Activated CD8-positive, alpha-beta memory T cell treated with anti-CD3 and anti-CD28 coated beads, Interleukin-2, amount 50 U/mL, for 4 hours (primary cell): ENCODE data around the gene GFRA1.
"Not testable (repeated sequence)": the region's sequence is repeated elsewhere in the genome, so short reads cannot be mapped to it uniquely, and the experiment has no call there.

ENCODE experiments used
- DNase-seq: peaks from one replicate; pipeline ENCODE4 v3.0.0-alpha.2; 2020

GFRA1 gene

DNA sequence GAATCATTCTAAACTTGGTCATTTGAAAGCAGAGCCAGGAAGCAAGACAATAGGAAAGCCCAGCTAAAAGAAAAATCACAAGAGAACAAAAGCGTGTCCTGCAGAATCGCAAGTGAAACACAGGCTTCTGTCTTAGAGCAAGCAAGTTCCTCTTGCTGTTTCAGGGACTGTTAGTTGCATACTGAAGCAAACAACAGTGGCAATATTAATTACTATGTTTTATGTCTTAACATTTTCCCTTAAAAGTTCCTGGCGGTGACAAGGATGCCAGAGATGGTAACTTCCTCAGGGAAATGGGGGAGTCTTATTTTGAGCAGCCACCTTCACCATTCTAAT is 217.1 kb downstream of the GFRA1 start:
- no peak for DNase-seq

DNA sequence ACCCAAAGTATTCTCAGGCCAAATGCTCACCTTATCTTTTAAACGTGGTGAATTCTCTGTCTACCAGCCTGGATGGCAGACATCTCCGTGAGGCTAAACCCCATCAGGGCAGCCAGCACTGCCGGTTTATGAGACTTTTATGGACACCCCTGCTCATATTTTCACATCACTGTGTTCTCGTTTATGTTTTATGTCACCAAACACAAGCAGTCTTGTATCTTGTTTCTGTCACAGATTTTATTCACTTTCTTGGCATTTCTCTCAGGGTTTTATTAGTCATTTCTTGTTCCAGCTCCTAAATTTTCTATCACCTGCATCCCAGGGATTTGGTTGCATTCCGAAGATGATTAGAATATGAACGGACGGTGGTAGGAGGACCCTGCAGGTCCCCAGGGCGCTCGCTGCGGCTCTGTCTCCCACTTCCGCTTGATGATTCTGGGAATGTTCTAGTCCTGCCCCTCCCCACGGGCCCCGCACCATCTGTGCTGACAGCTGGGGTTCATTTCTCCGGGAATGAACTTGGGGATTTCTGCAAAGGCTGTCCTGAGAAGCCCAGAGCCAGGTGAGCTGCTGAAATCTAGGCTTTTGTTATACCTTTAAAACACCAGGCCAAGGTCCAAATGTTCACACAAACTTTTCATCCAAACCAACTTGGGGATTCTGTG is 217.6 kb downstream of the GFRA1 start:
- DNase-seq: no peak

DNA sequence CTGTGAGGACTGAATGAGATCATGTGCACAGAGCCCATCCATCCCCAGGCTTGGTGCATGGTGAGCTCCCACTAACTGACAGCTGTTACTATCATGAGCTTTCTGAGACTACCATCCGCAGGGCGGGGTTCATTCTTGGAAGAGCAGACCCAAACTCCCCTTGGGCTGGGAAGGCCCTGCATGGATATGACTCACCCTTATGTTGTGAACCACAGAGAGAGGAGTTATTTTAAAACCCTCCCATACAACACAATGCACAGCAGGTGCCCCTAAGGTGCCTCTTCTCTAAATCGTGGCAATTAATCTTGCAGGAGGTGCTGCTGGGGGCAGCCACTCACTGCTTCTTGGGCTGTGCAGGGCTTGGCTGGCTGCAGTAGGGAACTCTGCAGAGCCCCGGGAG is 219.1 kb downstream of the GFRA1 start:
- DNase-seq: no peak

DNA sequence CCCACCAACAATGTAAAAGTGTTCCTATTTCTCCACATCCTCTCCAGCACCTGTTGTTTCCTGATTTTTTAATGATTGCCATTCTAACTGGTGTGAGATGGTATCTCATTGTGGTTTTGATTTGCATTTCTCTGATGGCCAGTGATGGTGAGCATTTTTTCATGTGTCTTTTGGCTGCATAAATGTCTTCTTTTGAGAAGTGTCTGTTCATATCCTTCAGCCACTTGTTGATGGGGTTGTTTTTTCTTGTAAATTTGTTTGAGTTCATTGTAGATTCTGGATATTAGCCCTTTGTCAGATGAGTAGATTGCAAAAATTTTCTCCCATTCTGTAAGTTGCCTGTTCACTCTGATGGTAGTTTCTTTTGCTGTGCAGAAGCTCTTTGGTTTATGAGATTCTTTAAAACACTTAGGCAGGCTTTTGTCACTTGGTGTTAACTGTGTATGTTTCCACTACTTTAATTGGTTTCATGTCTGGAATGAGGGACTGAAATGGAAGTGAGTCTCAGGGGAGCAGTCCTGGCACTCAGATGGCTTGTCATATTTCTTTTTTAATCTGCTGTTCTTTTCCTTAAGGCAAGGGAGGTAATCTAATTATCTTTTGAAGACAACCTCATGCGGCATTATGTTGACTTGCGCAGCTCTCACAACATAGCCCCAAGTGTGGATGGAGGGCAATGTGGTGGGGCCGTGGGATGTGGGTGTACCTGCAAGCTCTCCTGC is 219.8 kb downstream of the GFRA1 start:
- not testable (repeated sequence) for DNase-seq

DNA sequence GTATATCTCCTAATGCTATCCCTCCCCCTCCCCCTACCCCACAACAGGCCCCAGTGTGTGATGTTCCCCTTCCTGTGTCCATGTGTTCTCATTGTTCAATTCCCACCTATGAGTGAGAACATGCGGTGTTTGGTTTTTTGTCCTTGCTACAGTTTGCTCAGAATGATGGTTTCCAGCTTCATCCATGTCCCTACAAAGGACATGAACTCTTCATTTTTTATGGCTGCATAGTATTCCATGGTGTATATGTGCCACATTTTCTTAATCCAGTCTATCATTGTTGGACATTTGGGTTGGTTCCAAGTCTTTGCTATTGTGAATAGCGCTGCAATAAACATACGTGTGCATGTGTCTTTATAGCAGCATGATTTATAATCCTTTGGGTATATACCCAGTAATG is 220.5 kb downstream of the GFRA1 start:
- not testable (repeated sequence) for DNase-seq

DNA sequence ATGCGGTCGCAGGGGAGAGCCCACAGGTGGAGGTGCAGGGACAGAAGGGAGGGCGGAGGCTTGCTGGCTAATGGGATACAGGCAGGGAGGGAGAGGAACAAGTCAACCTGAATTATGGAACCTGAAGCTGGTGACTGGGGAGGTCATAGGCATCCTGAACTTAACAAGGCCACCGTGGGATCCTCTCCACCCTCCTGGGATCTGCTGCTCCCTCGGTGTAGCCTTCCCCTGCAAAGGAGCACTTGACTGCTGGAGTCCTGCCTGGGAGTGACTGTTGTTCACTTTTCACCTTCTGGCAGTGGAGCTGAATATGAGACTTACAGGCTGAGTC is 223.1 kb downstream of the GFRA1 start:
- DNase-seq: no peak

DNA sequence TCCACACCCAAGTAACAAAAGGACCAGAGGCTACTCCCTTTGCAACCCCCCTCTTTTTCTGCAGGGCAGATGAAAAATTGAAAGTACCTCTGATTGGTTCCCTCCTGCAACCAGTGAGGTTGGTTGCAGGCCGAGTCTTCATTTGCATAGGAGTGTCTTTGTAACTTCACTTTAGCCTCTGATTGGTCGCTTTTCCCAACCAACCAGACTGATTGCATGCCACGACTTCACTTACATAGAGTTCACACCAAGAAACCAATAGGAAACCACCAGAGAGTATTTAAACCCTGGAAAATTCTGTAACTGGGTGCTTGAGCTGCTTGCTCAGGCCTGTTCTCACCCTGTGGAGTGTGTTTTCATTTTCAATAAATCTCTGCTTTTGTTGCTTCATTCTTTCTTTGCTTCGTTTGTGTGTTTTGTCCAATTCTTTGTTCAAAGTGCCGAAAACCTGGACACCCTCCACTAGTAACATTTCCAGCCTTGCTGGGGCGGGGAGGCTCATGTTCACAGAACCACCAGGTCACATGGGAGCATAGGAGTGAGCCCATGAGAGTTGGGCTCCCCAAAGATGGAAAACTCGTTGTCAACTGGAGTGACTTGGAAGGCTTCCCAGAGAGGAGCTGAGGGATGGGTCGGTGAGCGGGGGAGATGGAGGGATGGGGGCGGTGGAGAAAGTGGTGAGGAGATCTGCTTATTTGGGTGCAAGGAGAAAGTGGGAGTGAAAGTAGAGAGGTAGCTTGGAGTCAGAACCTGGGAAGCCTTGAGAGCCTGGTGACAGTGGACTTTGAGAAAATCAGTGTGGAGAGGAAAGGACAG is 223.6 kb downstream of the GFRA1 start:
- no peak for DNase-seq

DNA sequence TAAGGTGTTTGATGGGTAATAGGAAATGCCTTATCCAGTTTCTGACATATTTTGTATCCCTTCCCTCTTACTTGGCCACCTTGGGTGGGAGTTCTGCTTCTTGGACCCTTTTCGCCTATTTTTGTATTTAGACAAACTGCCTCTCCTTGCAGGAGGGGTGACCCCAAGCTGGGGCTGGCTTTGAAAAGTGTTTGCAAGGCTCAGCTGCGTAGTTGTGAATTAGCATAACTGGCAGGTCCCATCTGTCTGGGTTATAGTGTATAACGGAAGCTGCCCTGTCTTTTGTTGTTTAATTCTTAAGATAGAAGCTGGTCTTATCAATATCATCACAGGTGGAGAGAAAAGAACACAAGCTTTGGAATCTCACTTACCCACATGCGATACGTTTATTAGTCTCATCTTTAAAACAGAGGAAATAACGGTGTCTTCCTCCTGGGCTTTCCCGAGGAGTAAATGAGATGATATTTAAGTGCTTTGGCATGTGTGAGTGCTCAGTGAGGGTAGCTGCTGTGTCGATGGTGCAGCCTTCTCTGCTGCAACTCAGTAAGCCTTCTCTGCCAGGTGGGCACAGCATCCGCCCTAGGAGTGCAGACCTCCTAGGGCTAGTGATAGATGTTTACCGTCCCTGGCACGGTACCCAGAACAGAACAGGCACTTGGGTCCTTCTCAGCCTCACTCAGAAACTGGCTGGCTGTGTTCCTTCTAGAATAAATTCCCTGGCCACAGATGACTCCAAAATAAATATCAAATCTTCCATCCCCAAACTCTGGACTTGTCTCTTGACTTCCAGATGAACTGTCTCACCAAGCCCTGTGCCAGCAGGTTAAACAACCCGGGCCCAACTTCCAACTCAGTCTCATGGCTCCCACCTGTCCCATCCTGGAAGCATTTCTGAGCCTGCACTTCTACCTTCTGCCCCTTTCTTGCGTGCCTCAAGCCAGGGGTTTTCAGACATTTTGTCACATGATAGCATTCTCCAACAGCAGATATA is 227.3 kb downstream of the GFRA1 start:
- no peak for DNase-seq

DNA sequence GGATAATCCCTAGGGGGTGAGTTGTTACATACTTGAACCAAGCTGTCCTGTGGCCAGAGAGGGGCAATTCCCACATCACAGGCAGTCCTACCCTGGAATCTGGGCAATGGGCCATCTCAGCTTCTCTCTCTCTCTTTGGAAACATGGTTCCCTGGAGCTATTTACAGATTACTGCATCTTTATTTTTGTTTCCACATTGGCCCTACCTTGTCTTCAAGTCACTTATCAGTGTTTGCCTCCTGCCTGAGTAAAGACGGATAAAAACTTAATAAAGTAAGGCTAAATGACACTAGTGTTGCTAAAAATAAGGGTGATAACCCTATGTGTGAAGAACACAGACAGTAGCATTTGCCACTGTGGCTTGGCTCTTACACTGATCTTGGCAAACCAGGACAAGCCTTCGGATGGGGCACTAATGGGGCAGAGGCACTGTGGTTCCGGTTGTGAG is 228.2 kb downstream of the GFRA1 start:
- no peak for DNase-seq

DNA sequence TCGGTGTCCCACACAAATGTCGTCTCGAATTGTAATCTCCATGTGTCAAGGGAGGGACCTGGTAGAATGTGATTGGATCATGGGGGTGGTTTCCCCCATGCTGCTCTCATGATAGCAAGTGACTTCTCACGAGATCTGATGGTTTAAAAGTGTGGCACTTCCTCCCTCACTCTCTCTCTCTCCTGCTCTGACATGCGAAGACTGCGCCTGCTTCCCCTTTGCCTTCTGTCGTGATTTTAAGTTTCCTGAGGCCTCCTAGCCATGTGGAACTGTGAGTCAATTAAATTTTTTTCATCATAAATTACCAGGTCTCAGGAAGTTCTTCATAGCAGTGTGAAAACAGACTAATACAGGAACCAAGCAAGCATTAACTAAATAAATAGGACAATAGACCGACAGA is 229.1 kb downstream of the GFRA1 start:
- no peak for DNase-seq

DNA sequence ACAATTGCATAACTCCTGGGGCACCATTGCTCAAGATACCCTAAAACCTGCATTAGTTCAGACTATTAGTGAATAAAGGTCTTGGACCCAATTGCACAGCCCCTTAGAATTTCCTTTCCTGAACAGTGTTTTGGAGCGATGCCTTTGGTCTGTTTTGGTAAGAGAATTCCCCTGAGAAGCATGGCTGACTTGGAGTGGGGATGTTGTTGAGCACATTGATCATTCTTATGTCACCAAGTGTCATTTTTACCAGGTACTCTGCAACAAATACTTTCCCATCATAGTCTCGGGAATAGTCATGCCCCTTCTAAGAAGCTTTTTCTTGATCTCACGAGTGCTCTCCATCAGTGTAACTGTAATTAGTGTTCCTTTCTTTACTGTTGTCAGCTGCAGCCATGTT is 229.7 kb downstream of the GFRA1 start:
- DNase-seq: no peak

DNA sequence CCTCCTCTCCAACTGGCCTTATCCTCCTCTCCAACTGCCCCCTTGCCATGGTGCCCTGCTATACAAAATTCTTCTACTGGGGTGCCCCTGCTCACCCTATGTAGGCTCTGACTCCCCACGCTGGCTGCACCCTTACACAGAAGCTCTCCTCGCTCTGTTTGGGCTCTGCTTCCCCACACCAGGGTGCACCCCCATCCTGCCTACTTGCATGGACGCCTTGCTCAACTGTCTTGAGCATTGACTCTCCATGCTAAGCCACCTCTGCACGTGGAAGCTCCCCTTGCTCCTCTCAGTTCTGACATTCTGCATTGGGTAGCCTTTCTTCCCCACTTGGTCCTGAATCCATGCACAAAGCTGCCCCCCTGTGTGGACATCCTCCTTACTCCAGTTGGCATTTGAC is 231.1 kb downstream of the GFRA1 start:
- DNase-seq: no peak

DNA sequence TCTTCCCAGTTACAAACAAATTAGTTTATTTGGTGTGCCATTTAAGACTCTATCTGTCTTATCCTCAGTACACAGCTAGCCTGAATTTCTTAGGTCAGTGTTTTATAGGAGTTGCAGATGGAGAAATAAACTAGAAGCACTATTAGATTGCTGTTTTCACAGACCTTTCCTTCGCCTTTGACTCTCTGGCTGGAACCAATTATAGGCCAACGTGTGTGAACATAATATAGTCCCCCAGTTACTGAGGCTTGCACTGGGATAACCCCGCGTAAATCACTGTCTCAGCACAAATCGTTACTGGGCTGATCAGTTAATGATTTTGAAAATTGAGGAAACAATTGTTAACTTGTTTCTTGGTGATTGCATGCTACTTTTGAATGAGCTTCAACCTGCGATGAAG is 233.4 kb downstream of the GFRA1 start:
- no peak for DNase-seq

DNA sequence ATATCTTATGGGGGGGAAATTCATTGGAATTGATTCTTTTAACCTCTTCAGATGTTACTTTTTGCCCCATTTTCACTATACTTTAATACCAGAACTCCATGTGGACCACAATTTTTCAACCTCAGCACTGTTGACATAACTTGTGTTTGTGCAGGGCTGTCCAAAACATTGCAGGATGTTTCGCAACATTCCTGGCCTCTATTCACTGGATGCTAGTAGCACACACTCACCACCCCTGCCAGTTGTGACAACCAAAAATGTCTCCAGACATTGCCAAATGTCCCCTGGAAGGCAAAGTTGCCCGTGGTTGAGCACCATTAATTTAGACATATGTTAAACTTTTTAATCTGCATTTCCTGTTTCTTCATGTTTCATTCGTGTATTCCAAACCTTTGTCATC is 234.7 kb downstream of the GFRA1 start:
- DNase-seq: no peak

DNA sequence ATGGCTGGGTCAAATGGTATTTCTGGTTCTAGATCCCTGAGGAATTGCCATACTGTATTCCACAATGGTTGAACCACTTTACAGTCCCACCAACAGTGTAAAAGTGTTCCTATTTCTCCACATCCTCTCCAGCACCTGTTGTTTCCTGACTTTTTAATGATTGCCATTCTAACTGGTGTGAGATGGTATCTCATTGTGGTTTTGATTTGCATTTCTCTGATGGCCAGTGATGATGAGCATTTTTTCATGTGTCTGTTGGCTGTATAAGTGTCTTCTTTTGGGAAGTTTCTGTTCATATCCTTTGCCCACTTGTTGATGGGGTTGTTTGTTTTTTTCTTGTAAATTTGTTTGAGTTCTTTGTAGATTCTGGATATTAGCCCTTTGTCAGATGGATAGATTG is 237.6 kb downstream of the GFRA1 start:
- DNase-seq: not testable (repeated sequence)

DNA sequence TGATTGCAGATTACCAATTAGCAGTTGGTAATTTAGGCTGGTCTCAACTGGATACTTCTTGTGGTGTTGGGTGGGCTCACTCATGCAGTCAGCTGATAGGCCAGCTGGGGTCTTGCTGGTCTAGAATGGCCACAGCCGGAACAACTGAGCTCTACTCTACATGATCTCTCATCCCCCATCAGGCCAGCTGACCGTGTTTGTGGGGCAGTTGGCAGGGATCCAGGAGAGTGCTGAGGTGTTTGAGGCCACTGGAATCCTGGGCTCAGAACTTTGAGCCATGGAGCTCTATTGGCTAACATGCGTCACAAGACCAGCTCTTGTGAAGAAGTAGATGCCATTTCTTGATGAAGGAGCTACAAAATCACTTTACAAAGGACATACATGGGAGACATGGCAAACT is 242.4 kb downstream of the GFRA1 start:
- no peak for DNase-seq

DNA sequence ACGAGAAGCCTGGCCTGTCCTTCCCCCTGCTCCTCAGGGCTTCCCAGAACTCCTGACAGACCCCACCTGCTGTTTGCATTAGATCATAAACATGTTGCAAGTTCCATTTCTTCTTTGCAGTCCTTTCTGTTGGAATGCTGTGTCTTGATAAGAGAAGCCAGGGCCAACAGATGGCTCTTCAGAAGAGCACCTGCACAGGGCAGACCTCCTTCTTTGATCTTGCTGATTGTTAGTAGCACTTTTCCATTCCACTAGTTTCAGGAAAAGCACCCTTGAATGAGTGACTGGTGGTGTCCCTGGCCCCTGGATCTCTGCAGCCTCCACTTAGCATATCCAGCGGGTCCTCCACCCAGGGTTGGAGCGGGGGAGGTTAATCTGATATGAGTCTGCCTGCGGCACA is 243.2 kb downstream of the GFRA1 start:
- DNase-seq: no peak

DNA sequence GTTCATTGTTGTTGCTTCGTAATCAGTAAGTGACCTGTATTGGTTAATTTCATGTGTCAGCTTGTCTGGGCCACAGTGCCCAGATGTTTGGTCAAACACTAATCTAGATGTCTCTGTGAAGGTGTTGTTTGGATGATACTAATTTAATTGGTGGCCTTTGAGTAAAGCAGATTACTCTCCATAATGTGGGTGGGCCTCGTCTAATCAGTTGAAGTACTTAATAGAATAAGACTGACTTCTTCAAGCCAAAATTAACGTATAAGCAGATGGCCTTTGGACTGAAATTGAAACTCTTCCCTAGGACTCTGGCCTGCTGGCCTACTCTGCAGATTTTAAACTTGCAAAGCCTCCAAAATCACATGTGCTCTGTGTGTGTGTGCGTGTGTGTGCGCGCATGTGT is 245.7 kb downstream of the GFRA1 start:
- DNase-seq: no peak

DNA sequence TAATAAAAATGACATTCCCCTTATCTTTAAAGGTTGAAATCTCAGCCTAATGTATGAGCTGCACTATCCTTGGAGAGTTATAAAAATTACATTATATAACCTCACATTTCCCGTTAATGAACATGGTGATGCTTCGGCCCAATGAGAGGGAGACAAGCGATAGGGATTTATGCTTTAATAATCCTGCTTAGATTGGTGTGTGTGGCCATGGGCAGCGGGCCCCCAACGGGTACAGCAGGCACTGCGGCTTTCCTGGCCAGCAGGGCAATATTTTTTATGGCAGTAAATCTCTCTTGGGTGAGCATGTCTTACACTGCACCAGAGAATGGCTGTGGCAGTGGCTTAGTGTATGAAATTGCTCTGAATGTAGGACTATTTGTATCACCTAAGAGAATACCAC is 246.3 kb downstream of the GFRA1 start:
- DNase-seq: no peak

DNA sequence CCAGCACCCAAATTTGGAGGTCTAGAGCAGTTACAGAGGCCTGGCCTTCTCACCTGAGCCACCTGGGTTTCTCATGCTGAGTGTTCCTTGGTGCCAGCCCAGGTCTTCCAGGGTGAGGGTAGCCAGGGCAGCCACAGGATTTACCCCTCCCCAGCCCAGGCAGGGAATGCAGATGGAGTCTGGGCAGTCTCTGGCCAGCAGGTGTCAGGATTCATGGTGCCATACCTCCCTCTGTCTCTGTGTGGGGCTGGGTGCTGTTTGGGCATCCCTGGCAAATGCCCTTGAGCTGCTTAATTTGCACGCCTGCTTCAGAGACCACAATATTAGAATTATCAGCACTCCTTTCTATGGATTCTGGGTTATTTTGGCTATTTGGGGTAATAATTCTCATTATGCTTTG is 246.7 kb downstream of the GFRA1 start:
- DNase-seq: no peak

DNA sequence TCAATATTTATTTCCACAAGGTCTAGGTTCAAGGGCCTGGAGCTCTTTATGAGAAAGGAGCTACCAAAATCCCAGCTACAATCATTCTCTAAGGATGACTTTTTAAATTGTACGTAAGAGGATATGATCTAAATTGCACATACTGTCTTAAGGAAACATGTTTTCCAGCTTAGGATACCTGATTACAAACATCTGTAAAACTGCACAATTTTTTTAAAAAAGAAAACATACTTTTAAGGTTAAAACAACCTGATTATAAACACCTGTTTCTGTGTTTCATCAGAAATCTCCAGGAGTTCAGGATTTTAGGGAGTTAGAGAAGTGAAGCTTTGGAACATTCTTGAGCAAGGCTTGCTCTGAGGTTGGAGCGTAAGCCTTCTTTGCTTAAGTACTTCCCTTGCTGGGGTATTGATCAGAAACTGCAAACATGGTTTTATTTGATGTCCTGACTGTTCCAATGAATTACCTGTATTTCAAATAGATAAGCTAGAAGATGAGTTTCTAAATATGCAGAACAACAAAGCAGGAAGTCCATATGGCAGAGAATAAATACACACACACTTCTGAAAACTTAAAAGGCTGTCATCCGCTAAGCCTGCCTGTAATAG is 248.6 kb downstream of the GFRA1 start:
- no peak for DNase-seq

DNA sequence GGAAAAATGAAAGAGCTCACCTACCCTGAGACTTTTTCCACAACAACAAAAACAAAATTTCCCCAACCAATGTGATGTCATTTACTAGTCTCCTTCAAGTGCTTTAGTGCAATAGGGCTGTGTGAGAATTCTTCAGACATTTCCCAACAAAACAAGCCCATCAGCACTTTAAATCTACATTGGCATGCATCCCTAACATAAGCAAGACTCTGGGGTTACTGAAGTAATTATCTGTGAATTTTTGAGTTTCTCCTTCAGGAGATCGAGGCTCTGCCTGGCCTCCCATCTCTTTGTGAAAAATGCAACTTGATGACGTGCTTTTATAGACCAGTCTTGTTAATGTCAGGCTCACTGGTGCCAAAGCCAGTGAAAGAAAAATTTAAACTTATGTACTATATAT is 255.6 kb downstream of the GFRA1 start:
- no peak for DNase-seq
